Rectal smooth muscle tissue (tissue), 1 donor: ENCODE measurements around the gene MRPL49.

Source experiments
- H3K27ac ChIP-seq: one replicate; pipeline ENCODE4 v1.7.0; 2013; ENCODE audit warnings: low read depth, low read length, inconsistent platforms
- H3K27me3 ChIP-seq: one replicate; pipeline ENCODE4 v1.7.0; 2013; ENCODE audit warnings: low read length; ENCODE audit not compliant: control insufficient read depth, insufficient read depth
- H3K36me3 ChIP-seq: one replicate; pipeline ENCODE4 v1.7.0; 2013; ENCODE audit warnings: low read length; ENCODE audit not compliant: control insufficient read depth, insufficient read depth
- H3K4me1 ChIP-seq: one replicate; pipeline ENCODE4 v1.7.0; 2013; ENCODE audit warnings: low read length; ENCODE audit not compliant: control insufficient read depth, insufficient read depth
- H3K4me3 ChIP-seq: one replicate; pipeline ENCODE4 v1.7.0; 2013; ENCODE audit warnings: low read length
- H3K9ac ChIP-seq: one replicate; pipeline ENCODE4 v1.7.0; 2013; ENCODE audit warnings: low read length

The MRPL49 gene

GRCh38 chr11:65121865-65122696, at the start of gene MRPL49, which contains the start of gene FAU:
TSS of gene MRPL49 (plus strand) at chr11:65122321. CDS start at chr11:65122347, 26 bp downstream.
TSS of gene FAU (minus strand) at chr11:65122134. CDS start at chr11:65121813, 321 bp downstream.
- peaks cover 7% of the 10 kb centered on the region for H3K4me1 ChIP-seq
- peak within 1 kb of the TSS; percentile 93 for H3K27ac ChIP-seq

DNA sequence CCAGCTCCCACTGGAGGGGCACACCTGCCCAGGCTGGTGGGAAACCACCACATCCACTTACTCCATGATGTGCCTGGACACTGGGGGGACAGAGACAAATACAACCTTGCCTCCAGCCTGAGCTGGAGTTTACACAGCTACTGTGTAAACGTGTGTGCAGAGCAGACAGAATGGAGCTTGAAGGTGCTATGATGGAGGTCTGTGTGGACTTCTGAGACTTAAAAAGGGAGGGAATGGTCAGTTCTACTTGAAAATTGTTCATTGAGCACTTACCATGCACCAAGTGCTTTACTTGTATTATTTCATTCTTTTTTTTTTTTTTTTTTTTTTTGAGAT, 49.5 kb upstream of the MRPL49 start:
- Histone ChIP-seq H3K36me3 (no peaks in the 10 kb centered on the region), H3K27ac (no peak overlapping the region), H3K4me1 (no peaks in the 10 kb centered on the region), H3K9ac (no peak overlapping the region), H3K4me3 (no peak overlapping the region), H3K27me3 (no peaks in the 10 kb centered on the region)

More at GRCh38 chr11:65121865-65122696, at the start of gene MRPL49, which contains the start of gene FAU:
- H3K36me3 ChIP-seq: peaks cover 26% of the 10 kb centered on the region
- peak within 1 kb of the TSS; percentile 82 for H3K4me3 ChIP-seq
- peak within 1 kb of the TSS; percentile 92 for H3K9ac ChIP-seq
- H3K27me3 ChIP-seq: no peaks in the 10 kb centered on the region

GRCh38 chr11:65077451-65077850, 44.7 kb upstream of the MRPL49 start:
- no peaks in the 10 kb centered on the region for H3K4me1 ChIP-seq
- H3K9ac ChIP-seq: no peak overlapping the region
- H3K27ac ChIP-seq: no peak overlapping the region
- no peak overlapping the region for H3K4me3 ChIP-seq
- no peaks in the 10 kb centered on the region for H3K27me3 ChIP-seq
- no peaks in the 10 kb centered on the region for H3K36me3 ChIP-seq

- H3K9ac ChIP-seq: no peak overlapping the region
- H3K4me3 ChIP-seq: no peak overlapping the region
- H3K36me3 ChIP-seq: no peaks in the 10 kb centered on the region
- no peaks in the 10 kb centered on the region for H3K27me3 ChIP-seq
- H3K27ac ChIP-seq: no peak overlapping the region
- no peaks in the 10 kb centered on the region for H3K4me1 ChIP-seq
These were observed 44.0 kb upstream of the MRPL49 start for GRCh38 chr11:65078151-65078550.

- H3K9ac ChIP-seq: no peak overlapping the region
These were observed 43.3 kb upstream of the MRPL49 start for GRCh38 chr11:65078786-65079342.

DNA sequence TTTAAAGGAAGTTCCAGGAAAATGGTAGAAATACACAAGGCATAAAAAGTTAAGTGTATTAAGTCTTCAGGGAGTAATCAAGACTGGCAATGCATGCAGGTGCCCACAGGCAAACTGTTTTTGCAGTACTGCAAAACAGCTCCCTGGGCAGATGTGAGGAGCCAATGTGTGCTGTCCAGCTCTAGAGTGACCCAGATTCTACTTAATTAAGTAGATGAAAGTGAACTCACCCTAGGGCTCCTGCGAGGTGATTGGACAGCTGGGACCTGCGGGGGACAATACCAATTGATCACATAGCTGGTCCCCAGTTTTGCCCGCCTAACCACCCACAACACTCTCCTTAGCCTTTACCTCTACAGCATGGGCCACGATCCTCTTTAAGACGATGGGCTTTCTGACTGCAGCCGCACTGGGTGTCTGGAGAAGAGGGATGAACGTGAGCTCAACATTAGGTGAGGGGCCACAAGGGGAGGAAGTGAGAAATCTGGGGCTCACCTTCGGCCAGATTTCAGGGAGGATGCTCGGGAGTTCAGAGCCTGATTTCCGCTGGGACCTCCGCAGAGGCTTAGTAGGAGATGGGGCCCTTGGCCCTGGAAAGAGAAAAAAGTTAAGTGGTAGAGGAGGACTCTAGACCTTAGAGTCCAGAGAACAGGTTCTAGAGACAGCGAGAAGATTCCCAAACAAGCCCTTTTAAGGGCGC, 38.8 kb upstream of the MRPL49 start:
- peak overlapping the region; percentile 75 for H3K4me3 ChIP-seq
- H3K36me3 ChIP-seq: peaks cover 7% of the 10 kb centered on the region
- no peak overlapping the region for H3K27ac ChIP-seq
- H3K9ac ChIP-seq: no peak overlapping the region
- H3K4me1 ChIP-seq: peaks cover 4% of the 10 kb centered on the region
- H3K27me3 ChIP-seq: no peaks in the 10 kb centered on the region

More at GRCh38 chr11:65078786-65079342, 43.3 kb upstream of the MRPL49 start:
- Histone ChIP-seq H3K4me1 (no peaks in the 10 kb centered on the region), H3K27me3 (no peaks in the 10 kb centered on the region), H3K36me3 (no peaks in the 10 kb centered on the region), H3K4me3 (no peak overlapping the region), H3K27ac (no peak overlapping the region)

DNA sequence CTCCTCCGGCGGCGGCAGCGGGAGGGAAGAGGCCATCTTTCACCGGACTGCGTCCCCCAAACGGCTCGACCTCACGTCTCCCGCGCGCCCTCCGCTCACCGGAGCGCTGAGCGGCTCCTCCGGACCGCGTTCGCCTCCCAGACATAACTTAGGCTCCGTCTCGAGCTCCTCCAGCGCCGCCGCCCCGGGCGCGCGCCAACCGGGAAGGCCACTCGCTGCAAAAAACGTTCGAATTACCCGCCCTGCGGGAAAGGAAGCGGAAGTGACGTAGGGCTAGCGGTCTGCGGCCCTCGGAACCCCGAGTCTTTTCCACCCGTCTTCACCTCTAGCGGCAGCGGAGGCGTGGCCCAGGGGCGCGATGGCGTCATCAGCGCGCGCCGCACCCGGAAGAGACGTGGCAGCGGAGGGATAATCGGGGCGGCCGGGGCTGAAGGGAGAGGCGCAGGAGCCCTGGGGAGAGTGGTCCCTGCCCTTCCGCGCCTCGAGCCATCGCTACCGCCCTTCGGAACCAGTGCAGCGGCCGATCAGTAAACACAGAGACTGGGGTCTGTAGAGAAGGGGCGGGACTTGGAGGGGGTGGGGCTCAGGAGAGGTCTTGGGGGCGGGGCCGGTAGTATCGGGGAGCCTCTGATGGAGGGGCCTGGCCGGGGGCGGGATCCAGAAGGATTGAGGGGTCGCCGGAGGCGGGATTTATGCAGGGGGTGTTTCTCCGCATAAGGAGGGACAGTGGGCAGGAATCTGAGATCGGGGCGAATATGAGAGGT, 38.1 kb upstream of the MRPL49 start, which contains the start of the genes CDCA5 and ZFPL1:
CDCA5 (minus strand) TSS at position 207 of the 764 bp plus-strand sequence; CDS start at position 145, 62 bp downstream.
ZFPL1 (plus strand) TSS at position 389 of the 764 bp plus-strand sequence. CDS start 477 bp downstream, outside the sequence.
- peak within 1 kb of the TSS; percentile 91 for H3K27ac ChIP-seq
- H3K27me3 ChIP-seq: no peaks in the 10 kb centered on the region
- peaks cover 4% of the 10 kb centered on the region for H3K4me1 ChIP-seq
- H3K4me3 ChIP-seq: peak within 1 kb of the TSS; percentile 75
- H3K36me3 ChIP-seq: peaks cover 10% of the 10 kb centered on the region
- H3K9ac ChIP-seq: peak within 1 kb of the TSS; percentile 88

GRCh38 chr11:65084598-65085375, 37.3 kb upstream of the MRPL49 start:
- Histone ChIP-seq H3K36me3 (peaks cover 11% of the 10 kb centered on the region), H3K4me1 (peaks cover 4% of the 10 kb centered on the region), H3K9ac (peak overlapping the region; percentile 88), H3K27me3 (no peaks in the 10 kb centered on the region), H3K4me3 (peak overlapping the region; percentile 75), H3K27ac (peak overlapping the region; percentile 91)

DNA sequence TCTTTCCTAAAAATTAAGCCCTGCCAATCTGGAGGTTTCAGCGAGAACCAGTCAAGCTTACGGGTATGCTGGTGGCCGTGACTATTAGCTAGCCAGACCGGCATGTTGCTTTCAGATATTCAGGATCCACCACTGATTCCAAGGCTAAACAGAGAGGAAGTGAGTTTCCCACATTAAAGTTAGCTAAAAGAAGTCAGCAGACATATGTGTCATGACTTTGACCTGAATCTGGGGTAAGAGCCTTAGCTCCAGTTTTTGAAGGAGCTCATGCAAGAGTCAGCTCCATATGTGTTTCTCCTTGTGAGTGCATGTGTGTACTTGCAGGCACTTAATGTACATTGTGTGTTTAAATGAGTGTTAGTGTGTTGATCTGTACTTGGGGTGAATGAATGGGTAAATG, 36.7 kb upstream of the MRPL49 start:
- Histone ChIP-seq H3K9ac (no peak overlapping the region), H3K36me3 (peaks cover 11% of the 10 kb centered on the region), H3K27ac (no peak overlapping the region), H3K4me1 (peaks cover 4% of the 10 kb centered on the region), H3K4me3 (no peak overlapping the region), H3K27me3 (no peaks in the 10 kb centered on the region)

- Histone ChIP-seq H3K27ac (no peak overlapping the region), H3K27me3 (no peaks in the 10 kb centered on the region), H3K9ac (no peak overlapping the region), H3K4me3 (no peak overlapping the region), H3K36me3 (peaks cover 11% of the 10 kb centered on the region), H3K4me1 (peaks cover 4% of the 10 kb centered on the region)
These were observed 35.3 kb upstream of the MRPL49 start for GRCh38 chr11:65086809-65087208.

DNA sequence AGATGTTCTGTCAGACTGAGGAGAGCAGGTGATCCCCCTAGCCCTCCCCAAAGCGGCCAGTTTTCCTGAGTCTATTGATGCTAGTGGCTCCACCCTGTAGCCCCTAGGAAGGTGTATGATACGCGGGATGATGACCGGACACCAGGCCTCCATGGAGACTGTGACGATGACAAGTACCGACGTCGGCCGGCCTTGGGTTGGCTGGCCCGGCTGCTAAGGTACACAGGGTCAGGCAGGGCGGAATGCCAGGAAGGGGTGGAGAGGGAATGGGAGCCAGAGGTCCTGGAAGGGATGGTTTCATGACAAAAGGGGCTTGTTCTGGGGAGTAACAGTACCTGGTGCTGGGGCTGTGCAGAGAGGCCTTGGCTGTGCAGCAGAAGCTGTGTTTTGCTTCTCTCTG, 34.9 kb upstream of the MRPL49 start:
- Histone ChIP-seq H3K4me1 (peaks cover 4% of the 10 kb centered on the region), H3K9ac (no peak overlapping the region), H3K4me3 (no peak overlapping the region), H3K27me3 (no peaks in the 10 kb centered on the region), H3K27ac (no peak overlapping the region), H3K36me3 (peaks cover 11% of the 10 kb centered on the region)
